Esophagus muscularis mucosa (tissue), 4 donors: ENCODE measurements around the gene PTS. TPM values are rescaled to one million over a fixed set of nuclear protein-coding genes. Genes with fewer than 3 reads are reported as not detected.

Experiments used
- DNase-seq: peaks from one replicate; pipeline ENCODE4 v3.0.0-alpha.2; 2017; ENCODE audit errors: extremely low spot score
- H3K27ac ChIP-seq, 4 donors: fragments of 200-600 bp; sonication (generic); replicated peaks in 1 of 4; 1 replicate in 3 of 4; 2 replicates in 1 of 4; pipeline ENCODE4 v1.5.1; 2016 to 2019; ENCODE audit warnings: mild to moderate bottlenecking in 1 of 4
- H3K27me3 ChIP-seq, 4 donors: fragments of 200-600 bp; sonication (generic); one replicate each; pipeline versions ENCODE4 v1.5.1 to v1.6.0; 2016 to 2019
- H3K36me3 ChIP-seq, 4 donors: fragments of 200-600 bp; sonication (generic); one replicate each; pipeline ENCODE4 v1.5.1; 2016 to 2019
- H3K4me1 ChIP-seq, 4 donors: fragments of 200-600 bp; sonication (generic); one replicate each; pipeline ENCODE4 v1.5.1; 2016 to 2019
- H3K4me3 ChIP-seq, 4 donors: fragments of 200-600 bp; sonication (generic); 1 replicate in 2 of 4; 2 replicates in 2 of 4; pipeline ENCODE4 v1.5.1; 2016 to 2019; ENCODE audit warnings: mild to moderate bottlenecking in 4 of 4, moderate library complexity in 1 of 4
- H3K9me3 ChIP-seq, 4 donors: fragments of 200-600 bp; sonication (generic); 1 replicate in 3 of 4; 2 replicates in 1 of 4; pipeline ENCODE4 v1.5.1; 2016 to 2019
- CTCF ChIP-seq, 3 experiments: fragments of 200-600 bp in 2 of 3; fragments of 450-650 bp in 1 of 3; sonication (generic) in 2 of 3; IDR thresholded peaks; one replicate each; pipeline ENCODE4 v1.5.1; 2017 to 2019; ENCODE audit warnings: antibody characterized with exemption in 3 of 3, mild to moderate bottlenecking in 2 of 3, moderate library complexity in 1 of 3
- EP300 ChIP-seq: sonication (generic); formaldehyde crosslinking; IDR thresholded peaks from one replicate; pipeline ENCODE4 v1.6.1; 2017; ENCODE audit warnings: antibody characterized with exemption
- POLR2A ChIP-seq: fragments of 450-650 bp; IDR thresholded peaks from one replicate; pipeline ENCODE4 v1.6.1; 2017; ENCODE audit warnings: antibody characterized with exemption, moderate library complexity, mild to moderate bottlenecking, low read depth
- POLR2AphosphoS5 ChIP-seq, 2 donors: sonication (generic); formaldehyde crosslinking; IDR thresholded peaks; one replicate each; pipeline ENCODE4 v1.6.1; 2017; ENCODE audit warnings: antibody characterized with exemption in 2 of 2
- WGBS: methylation state at CpG from one replicate; pipeline ENCODE4 v1.1.5; 2018; 5-methylcytosine and 5-hydroxymethylcytosine counted together
- intact Hi-C: fragments of 100-400 bp; cut with DNase I; formaldehyde crosslinking; loops from one replicate; pipeline ENCODE4 v1.15.1; 2023
- total RNA-seq, 4 donors: library from RNA; depleted of rRNA; stranded (reverse); fragments of >200 nt; gene quantifications; one replicate each; pipeline versions ENCODE4 v1.1.0 to v1.2.1, GENCODE V29; 2016

The PTS gene
- total RNA-seq: 10 to 100 TPM; 22.2 to 45.3 (median 28.5) TPM

- peaks cover 10 to 31% (median 29%) of the 10 kb centered on the region in 4 donors for H3K4me1 ChIP-seq
- under 1% methylated on average over 55 of the region's 70 CpGs for WGBS
- TF ChIP-seq EP300 (no peak), POLR2A (peak; percentile 93), POLR2AphosphoS5 (IDR thresholded peaks at IDR 0.05) (peak; percentile 95 to 99), CTCF (IDR thresholded peaks at IDR 0.05) (no peak)
- DNase-seq: peak; percentile 95
- peak within 1 kb of the TSS; percentile 74 to 97 (median 76) for H3K4me3 ChIP-seq
- intact Hi-C loops: no loop called here
- no peaks in the 10 kb centered on the region for H3K27me3 ChIP-seq
- peak within 1 kb of the TSS; percentile 93 to 97 (median 94) for H3K27ac ChIP-seq
- H3K9me3 ChIP-seq: no peaks in the 10 kb centered on the region
- peaks cover 6 to 32% (median 27%) of the 10 kb centered on the region in 4 donors for H3K36me3 ChIP-seq
Observed at GRCh38 chr11:112226062-112226830, at the start of gene PTS. Gene PTS (plus strand): TSS chr11:112226428. CDS start chr11:112226444, 16 bp downstream.

- no peaks in the 10 kb centered on the region for H3K9me3 ChIP-seq
- H3K4me1 ChIP-seq: peaks cover 3 to 31% (median 27%) of the 10 kb centered on the region in 4 donors
- WGBS: 84% methylated on average over 4 of the region's 4 CpGs
- H3K4me3 ChIP-seq: no peak overlapping the region
- intact Hi-C loops: no loop called here
- H3K27ac ChIP-seq: no peak overlapping the region
- TF ChIP-seq EP300: no peak
- TF ChIP-seq CTCF (IDR thresholded peaks at IDR 0.05): no peak
- TF ChIP-seq POLR2AphosphoS5 (IDR thresholded peaks at IDR 0.05): no peak
- no peak for TF ChIP-seq POLR2A
- H3K27me3 ChIP-seq: no peaks in the 10 kb centered on the region
- H3K36me3 ChIP-seq: peaks cover 0 to 3% (median 0%) of the 10 kb centered on the region in 4 donors
- no peak for DNase-seq
Observed at GRCh38 chr11:112177589-112177988, 48.6 kb upstream of the PTS start.

- Histone ChIP-seq H3K9me3 (no peaks in the 10 kb centered on the region), H3K27me3 (no peaks in the 10 kb centered on the region), H3K4me1 (peaks cover 3 to 31% (median 27%) of the 10 kb centered on the region in 4 donors), H3K4me3 (no peak overlapping the region), H3K36me3 (peaks cover 0 to 3% (median 0%) of the 10 kb centered on the region in 4 donors), H3K27ac (no peak overlapping the region)
- no peak for TF ChIP-seq EP300
- no peak for TF ChIP-seq POLR2AphosphoS5 (IDR thresholded peaks at IDR 0.05)
- TF ChIP-seq CTCF (IDR thresholded peaks at IDR 0.05): no peak
- TF ChIP-seq POLR2A: no peak
- no peak for DNase-seq
- 95% methylated on average over 1 of the region's 1 CpG for WGBS
- intact Hi-C loops: no loop called here
Observed at GRCh38 chr11:112178428-112178827, 47.8 kb upstream of the PTS start.

- H3K4me1 ChIP-seq: peaks cover 3 to 31% (median 27%) of the 10 kb centered on the region in 4 donors
- H3K9me3 ChIP-seq: no peaks in the 10 kb centered on the region
- no peak for TF ChIP-seq POLR2A
- no peak for TF ChIP-seq POLR2AphosphoS5 (IDR thresholded peaks at IDR 0.05)
- TF ChIP-seq EP300: no peak
- TF ChIP-seq CTCF (IDR thresholded peaks at IDR 0.05): no peak
- H3K4me3 ChIP-seq: no peak overlapping the region
- intact Hi-C loops: no loop called here
- H3K36me3 ChIP-seq: peaks cover 0 to 3% (median 0%) of the 10 kb centered on the region in 4 donors
- no peak overlapping the region for H3K27ac ChIP-seq
- H3K27me3 ChIP-seq: no peaks in the 10 kb centered on the region
- no peak for DNase-seq
- WGBS: 79% methylated on average over 3 of the region's 3 CpGs
Observed at GRCh38 chr11:112178936-112179335, 47.3 kb upstream of the PTS start.
